HG03139 (cell line): ENCODE measurements around the gene ID3.

ENCODE experiments used
- ATAC-seq: cut with Tn5 transposase; IDR thresholded peaks from one replicate; pipeline ENCODE4 v1.9.1; 2021; ENCODE audit not compliant: unreplicated experiment

ID3 gene

GRCh38 chr1:23559136-23559984 is at the start of gene ID3:
Gene ID3, minus strand, starts transcription at chr1:23559501. Its CDS starts 75 bp downstream, at chr1:23559426.
- peak; percentile 57 for ATAC-seq

- ATAC-seq: no peak
Measured at GRCh38 chr1:23607944-23608343, 48.6 kb upstream of the ID3 start.

GRCh38 chr1:23601968-23602876 is 42.9 kb upstream of the ID3 start:
- no peak for ATAC-seq

- no peak for ATAC-seq
Measured at GRCh38 chr1:23601135-23601967, 42.0 kb upstream of the ID3 start.

- no peak for ATAC-seq
Measured at GRCh38 chr1:23600283-23600682, 41.0 kb upstream of the ID3 start.

GRCh38 chr1:23599125-23599524 is 39.8 kb upstream of the ID3 start:
- no peak for ATAC-seq

- no peak for ATAC-seq
Measured at GRCh38 chr1:23598424-23598823, 39.1 kb upstream of the ID3 start.

- ATAC-seq: no peak
Measured at GRCh38 chr1:23597635-23598388, 38.5 kb upstream of the ID3 start.

GRCh38 chr1:23596382-23597358 is 37.4 kb upstream of the ID3 start:
- no peak for ATAC-seq

GRCh38 chr1:23594927-23595353 is 35.6 kb upstream of the ID3 start:
- ATAC-seq: no peak

GRCh38 chr1:23594149-23594907 is 35.0 kb upstream of the ID3 start:
- no peak for ATAC-seq

GRCh38 chr1:23593556-23594148 is 34.4 kb upstream of the ID3 start:
- no peak for ATAC-seq

- no peak for ATAC-seq
Measured at GRCh38 chr1:23593042-23593521, 33.8 kb upstream of the ID3 start.

- ATAC-seq: no peak
Measured at GRCh38 chr1:23592209-23592892, 33.0 kb upstream of the ID3 start.

GRCh38 chr1:23591460-23592208 is 32.3 kb upstream of the ID3 start:
- ATAC-seq: no peak

- ATAC-seq: no peak
Measured at GRCh38 chr1:23590058-23590783, 30.9 kb upstream of the ID3 start.
